Measurements from ENCODE around the gene MSTO1.
"Not testable (repeated sequence)": the region's sequence is repeated elsewhere in the genome, so short reads cannot be mapped to it uniquely, and the experiment has no call there.

Gene MSTO1

GRCh38 chr1:155613226-155613625 lies 3.2 kb downstream of the MSTO1 start:
- DNase-seq (ENCODE audit: low spot score), result not testable (repeated sequence)

- DNase-seq (ENCODE audit: low spot score), result no peak
Measured at GRCh38 chr1:155622191-155622590, 12.2 kb downstream of the MSTO1 start.

GRCh38 chr1:155623357-155623756 lies 13.3 kb downstream of the MSTO1 start:
- no peak for DNase-seq (ENCODE audit: low spot score)

- DNase-seq (ENCODE audit: low spot score), result not testable (repeated sequence)
Measured at GRCh38 chr1:155626428-155626827, 16.4 kb downstream of the MSTO1 start.

- DNase-seq (ENCODE audit: low spot score), result no peak
Measured at GRCh38 chr1:155636397-155637153, 26.6 kb downstream of the MSTO1 start.

- no peak for DNase-seq (ENCODE audit: low spot score)
Measured at GRCh38 chr1:155640367-155640766, 30.3 kb downstream of the MSTO1 start.

GRCh38 chr1:155642559-155643180 lies 32.7 kb downstream of the MSTO1 start:
- not testable (repeated sequence) for DNase-seq (ENCODE audit: low spot score)

- DNase-seq (ENCODE audit: low spot score), result no peak
Measured at GRCh38 chr1:155643230-155643629, 33.2 kb downstream of the MSTO1 start.

GRCh38 chr1:155645034-155645598 lies 35.1 kb downstream of the MSTO1 start:
- no peak for DNase-seq (ENCODE audit: low spot score)

- DNase-seq (ENCODE audit: low spot score), result no peak
Measured at GRCh38 chr1:155645648-155646047, 35.6 kb downstream of the MSTO1 start.

GRCh38 chr1:155646307-155646706 lies 36.3 kb downstream of the MSTO1 start:
- no peak for DNase-seq (ENCODE audit: low spot score)

- no peak for DNase-seq (ENCODE audit: low spot score)
Measured at GRCh38 chr1:155648207-155649147, 38.5 kb downstream of the MSTO1 start.

- DNase-seq (ENCODE audit: low spot score), result no peak
Measured at GRCh38 chr1:155649676-155650075, 39.7 kb downstream of the MSTO1 start.

- no peak for DNase-seq (ENCODE audit: low spot score)
Measured at GRCh38 chr1:155650231-155650757, 40.3 kb downstream of the MSTO1 start.

- DNase-seq (ENCODE audit: low spot score), result no peak
Measured at GRCh38 chr1:155651861-155652661, 42.0 kb downstream of the MSTO1 start.

GRCh38 chr1:155652951-155653350 lies 42.9 kb downstream of the MSTO1 start:
- DNase-seq (ENCODE audit: low spot score), result no peak

GRCh38 chr1:155657463-155657862 lies 47.4 kb downstream of the MSTO1 start:
- no peak for DNase-seq (ENCODE audit: low spot score)

GRCh38 chr1:155661239-155661638 lies 51.2 kb downstream of the MSTO1 start:
- DNase-seq (ENCODE audit: low spot score), result not testable (repeated sequence)
